Measurements from ENCODE around the gene FLT1. TPM values are rescaled to one million over a fixed set of nuclear protein-coding genes. Genes with fewer than 3 reads are reported as not detected.

The FLT1 gene
- total and polyA plus RNA-seq, 3 experiments from 2014 or later = 2.4 to 2.7 TPM; not detected in 1

GRCh38 chr13:28469316-28469715 is 25.6 kb downstream of the FLT1 start:
- H3K27ac Mint-ChIP-seq = no peak overlapping the region

DNA sequence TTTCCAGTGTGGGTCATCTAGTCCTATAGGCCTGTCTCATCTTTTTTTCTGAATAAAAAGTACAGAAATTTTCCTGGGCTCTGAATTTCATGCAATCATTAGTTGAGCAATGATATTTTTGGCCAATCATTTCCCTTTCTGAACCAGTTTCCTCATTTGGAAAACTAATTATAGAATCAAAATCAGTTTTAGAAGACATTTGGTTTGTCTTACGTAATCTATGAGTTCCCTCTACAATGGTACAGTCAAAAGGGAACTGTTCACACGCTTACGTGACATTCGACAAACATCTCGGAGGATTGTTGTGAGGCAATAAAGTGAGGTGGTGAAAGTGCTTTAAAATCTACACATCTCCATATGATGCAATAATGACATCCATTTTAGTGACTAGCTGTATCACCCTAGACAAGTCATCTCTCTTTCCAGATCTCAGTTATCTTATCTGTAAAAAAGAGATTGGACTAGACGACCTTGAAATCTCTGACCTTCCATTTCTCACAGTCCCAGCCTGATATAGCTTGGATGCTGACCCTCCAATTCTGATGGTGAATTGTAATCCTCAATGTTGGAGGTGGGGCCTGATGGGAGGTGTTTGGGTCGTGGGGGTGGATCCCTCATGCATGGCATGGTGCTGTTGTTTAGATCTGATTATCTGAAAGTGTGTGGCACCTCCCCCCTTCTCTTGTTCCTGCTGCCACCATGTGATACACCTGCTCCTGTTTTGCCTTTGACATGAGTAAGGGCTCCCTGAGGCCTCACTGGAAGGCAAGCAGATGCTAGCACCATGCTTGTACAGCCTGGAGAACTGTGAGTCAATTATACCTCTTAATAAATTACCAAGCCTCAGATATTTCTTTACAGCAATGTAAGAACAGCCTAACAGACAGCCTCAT is 26.7 kb downstream of the FLT1 start:
- no peaks in the 10 kb centered on the region for H3K36me3 Mint-ChIP-seq
- ChIA-PET CTCF (no interaction called here), POLR2A (no interaction called here)
- Histone ChIP-seq H3K4me3 (ENCODE audit: low read length) (no peak overlapping the region), H3K4me1 (ENCODE audit: insufficient read depth, low read length) (no peaks in the 10 kb centered on the region), H3K36me3 (ENCODE audit: insufficient read depth, low read length) (no peaks in the 10 kb centered on the region), H3K27ac (ENCODE audit: low read depth, low read length) (no peak overlapping the region), H3K9me3 (ENCODE audit: low read length) (no peaks in the 10 kb centered on the region), H3K27me3 (ENCODE audit: insufficient read depth, low read length, poor library complexity, severe bottlenecking) (no peaks in the 10 kb centered on the region)
- no peak overlapping the region for H3K4me3 Mint-ChIP-seq
- no peaks in the 10 kb centered on the region for H3K4me1 Mint-ChIP-seq
- H3K27me3 Mint-ChIP-seq = peaks cover 2 to 59% of the 10 kb centered on the region in 2 donors
- H3K27ac Mint-ChIP-seq = no peak overlapping the region
- DNase-seq = no peak
- no peaks in the 10 kb centered on the region for H3K9me3 Mint-ChIP-seq

More at GRCh38 chr13:28469316-28469715, 25.6 kb downstream of the FLT1 start:
- no peak overlapping the region for H3K27ac ChIP-seq (ENCODE audit: low read depth, low read length)
- DNase-seq = no peak
- Mint-ChIP-seq H3K4me1 (no peaks in the 10 kb centered on the region), H3K9me3 (no peaks in the 10 kb centered on the region), H3K27me3 (peaks cover 2 to 56% of the 10 kb centered on the region in 2 donors), H3K4me3 (no peak overlapping the region), H3K36me3 (no peaks in the 10 kb centered on the region)
- H3K27me3 ChIP-seq (ENCODE audit: insufficient read depth, low read length, poor library complexity, severe bottlenecking) = no peaks in the 10 kb centered on the region
- CTCF ChIA-PET = no interaction called here
- no peaks in the 10 kb centered on the region for H3K4me1 ChIP-seq (ENCODE audit: insufficient read depth, low read length)
- POLR2A ChIA-PET = no interaction called here
- no peaks in the 10 kb centered on the region for H3K36me3 ChIP-seq (ENCODE audit: insufficient read depth, low read length)
- H3K4me3 ChIP-seq (ENCODE audit: low read length) = no peak overlapping the region
- H3K9me3 ChIP-seq (ENCODE audit: low read length) = no peaks in the 10 kb centered on the region

DNA sequence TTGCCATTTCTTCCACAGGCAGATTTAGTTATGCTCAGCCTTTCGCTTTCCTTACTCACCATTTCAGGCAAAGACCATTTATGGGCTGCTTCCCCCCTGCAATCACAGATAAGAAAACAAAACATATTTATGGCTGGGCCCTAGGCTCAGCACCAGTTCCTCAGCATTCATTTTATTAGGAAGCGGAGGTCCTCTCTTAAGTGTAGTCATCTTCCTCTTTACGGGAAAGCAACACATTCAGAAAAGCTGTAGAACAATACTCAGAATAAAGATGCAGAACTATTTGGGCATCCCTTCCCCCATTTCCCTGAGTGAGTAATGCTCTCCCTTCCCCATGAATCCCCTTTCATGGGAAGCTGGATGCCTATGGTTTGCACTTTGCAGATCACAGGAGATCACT is 27.9 kb downstream of the FLT1 start:
- peaks cover 0 to 4% (median 0%) of the 10 kb centered on the region in 5 donors for H3K9me3 Mint-ChIP-seq
- CTCF ChIA-PET = no interaction called here
- H3K4me1 ChIP-seq (ENCODE audit: insufficient read depth, low read length) = no peaks in the 10 kb centered on the region
- DNase-seq = no peak
- no peak overlapping the region for H3K27ac Mint-ChIP-seq
- H3K27me3 ChIP-seq (ENCODE audit: insufficient read depth, low read length, poor library complexity, severe bottlenecking) = no peaks in the 10 kb centered on the region
- no peaks in the 10 kb centered on the region for H3K36me3 ChIP-seq (ENCODE audit: insufficient read depth, low read length)
- no peaks in the 10 kb centered on the region for H3K4me1 Mint-ChIP-seq
- POLR2A ChIA-PET = no interaction called here
- no peaks in the 10 kb centered on the region for H3K9me3 ChIP-seq (ENCODE audit: low read length)
- H3K36me3 Mint-ChIP-seq = no peaks in the 10 kb centered on the region
- no peak overlapping the region for H3K4me3 Mint-ChIP-seq
- H3K27ac ChIP-seq (ENCODE audit: low read depth, low read length) = no peak overlapping the region
- no peak overlapping the region for H3K4me3 ChIP-seq (ENCODE audit: low read length)
- H3K27me3 Mint-ChIP-seq = peaks cover 6 to 55% of the 10 kb centered on the region in 2 donors

GRCh38 chr13:28466151-28466550 is 28.8 kb downstream of the FLT1 start:
- Histone ChIP-seq H3K27ac (ENCODE audit: low read depth, low read length) (no peak overlapping the region), H3K9me3 (ENCODE audit: low read length) (no peaks in the 10 kb centered on the region), H3K4me1 (ENCODE audit: insufficient read depth, low read length) (no peaks in the 10 kb centered on the region), H3K36me3 (ENCODE audit: insufficient read depth, low read length) (no peaks in the 10 kb centered on the region), H3K27me3 (ENCODE audit: insufficient read depth, low read length, poor library complexity, severe bottlenecking) (no peaks in the 10 kb centered on the region), H3K4me3 (ENCODE audit: low read length) (no peak overlapping the region)
- no peak overlapping the region for H3K27ac Mint-ChIP-seq
- CTCF ChIA-PET = no interaction called here
- peaks cover 6 to 48% of the 10 kb centered on the region in 2 donors for H3K27me3 Mint-ChIP-seq
- no peak for DNase-seq
- peaks cover 0 to 4% (median 0%) of the 10 kb centered on the region in 5 donors for H3K9me3 Mint-ChIP-seq
- H3K36me3 Mint-ChIP-seq = no peaks in the 10 kb centered on the region
- H3K4me1 Mint-ChIP-seq = no peaks in the 10 kb centered on the region
- H3K4me3 Mint-ChIP-seq = no peak overlapping the region
- POLR2A ChIA-PET = no interaction called here

DNA sequence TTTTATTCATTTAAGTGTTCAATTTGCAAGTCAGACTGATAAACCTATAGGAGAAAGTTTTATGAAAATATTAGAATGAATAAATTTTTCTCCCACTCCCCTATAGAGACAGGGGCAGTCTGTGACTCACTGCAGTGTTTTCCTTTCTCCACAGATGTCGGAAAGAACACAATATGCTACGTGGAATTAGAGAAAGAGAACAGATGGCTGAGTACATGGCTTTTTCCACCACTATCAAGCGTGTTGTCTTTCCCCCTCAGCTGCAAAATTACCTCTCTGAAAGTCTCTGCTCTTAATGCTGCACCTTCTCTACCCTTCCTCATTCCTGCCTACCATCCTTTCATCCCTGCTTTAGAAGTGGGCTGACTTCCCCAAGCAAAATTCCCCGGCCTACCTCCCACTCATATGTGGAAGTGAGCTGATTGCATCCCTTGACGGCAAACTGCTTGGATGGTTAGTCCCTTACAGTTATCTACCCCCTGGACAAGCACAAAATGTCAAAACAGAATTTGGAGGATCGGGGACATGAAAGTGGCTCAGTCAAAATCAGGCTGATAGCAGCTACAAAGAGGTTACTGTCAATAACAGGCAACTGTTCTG is 30.0 kb downstream of the FLT1 start:
- POLR2A ChIA-PET = no interaction called here

DNA sequence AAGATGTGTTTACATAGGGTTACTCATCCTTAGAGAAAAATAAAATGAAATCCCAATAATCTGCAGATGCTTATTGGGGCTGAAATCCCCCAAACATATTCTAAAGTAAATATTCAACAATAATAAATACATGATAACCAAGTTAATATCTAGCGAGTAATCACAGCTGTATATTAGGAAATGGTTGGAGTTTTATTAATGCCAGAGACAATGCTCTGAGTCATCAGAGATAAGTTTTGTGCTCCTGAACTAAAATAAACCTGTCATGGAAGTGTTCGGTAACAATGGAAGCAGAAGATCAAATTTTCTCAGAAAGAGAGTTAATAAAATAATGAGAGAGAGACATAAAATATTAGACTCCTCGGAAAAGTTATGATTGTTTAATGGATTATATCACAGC is 31.4 kb downstream of the FLT1 start:
- no peak for DNase-seq
- ChIA-PET CTCF (no interaction called here), POLR2A (no interaction called here)
- Mint-ChIP-seq H3K27me3 (peaks cover 6 to 27% of the 10 kb centered on the region in 2 donors), H3K36me3 (no peaks in the 10 kb centered on the region), H3K27ac (no peak overlapping the region), H3K4me1 (no peaks in the 10 kb centered on the region), H3K9me3 (peaks cover 0 to 8% (median 0%) of the 10 kb centered on the region in 5 donors), H3K4me3 (no peak overlapping the region)
- no peak overlapping the region for H3K4me3 ChIP-seq (ENCODE audit: low read length)
- H3K4me1 ChIP-seq (ENCODE audit: insufficient read depth, low read length) = no peaks in the 10 kb centered on the region
- H3K36me3 ChIP-seq (ENCODE audit: insufficient read depth, low read length) = no peaks in the 10 kb centered on the region
- H3K27ac ChIP-seq (ENCODE audit: low read depth, low read length) = no peak overlapping the region
- no peaks in the 10 kb centered on the region for H3K9me3 ChIP-seq (ENCODE audit: low read length)
- H3K27me3 ChIP-seq (ENCODE audit: insufficient read depth, low read length, poor library complexity, severe bottlenecking) = no peaks in the 10 kb centered on the region

More for the DNA sequence above, 30.0 kb downstream of the FLT1 start:
- H3K4me3 Mint-ChIP-seq = no peak overlapping the region
- no peaks in the 10 kb centered on the region for H3K4me1 ChIP-seq (ENCODE audit: insufficient read depth, low read length)
- CTCF ChIA-PET = no interaction called here
- H3K4me1 Mint-ChIP-seq = no peaks in the 10 kb centered on the region
- no peak for DNase-seq
- H3K27ac ChIP-seq (ENCODE audit: low read depth, low read length) = no peak overlapping the region
- no peaks in the 10 kb centered on the region for H3K27me3 ChIP-seq (ENCODE audit: insufficient read depth, low read length, poor library complexity, severe bottlenecking)
- no peaks in the 10 kb centered on the region for H3K36me3 Mint-ChIP-seq
- no peak overlapping the region for H3K4me3 ChIP-seq (ENCODE audit: low read length)
- H3K27me3 Mint-ChIP-seq = peaks cover 6 to 37% of the 10 kb centered on the region in 2 donors
- H3K9me3 ChIP-seq (ENCODE audit: low read length) = no peaks in the 10 kb centered on the region
- H3K27ac Mint-ChIP-seq = no peak overlapping the region
- no peaks in the 10 kb centered on the region for H3K36me3 ChIP-seq (ENCODE audit: insufficient read depth, low read length)
- H3K9me3 Mint-ChIP-seq = peaks cover 0 to 4% (median 0%) of the 10 kb centered on the region in 5 donors

DNA sequence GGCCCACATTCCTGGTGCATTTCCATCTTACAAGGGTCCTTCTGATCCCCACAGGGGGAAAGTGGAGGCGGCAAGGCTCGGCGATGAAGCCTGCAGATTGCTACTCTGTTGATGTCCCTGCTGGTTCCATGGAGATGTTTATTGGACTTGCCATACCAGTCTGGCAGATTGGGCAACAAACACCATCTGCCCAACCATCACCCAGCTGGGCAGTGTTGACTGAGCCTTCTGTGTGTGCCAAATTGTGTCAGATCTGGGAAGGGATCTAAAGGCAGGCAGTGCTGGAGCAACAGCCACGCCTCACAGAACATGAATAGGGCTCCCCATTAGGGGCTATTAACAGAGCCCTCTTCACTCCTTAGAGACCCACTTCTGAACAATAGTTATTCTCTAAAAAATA is 35.0 kb downstream of the FLT1 start:
- Mint-ChIP-seq H3K27ac (no peak overlapping the region), H3K36me3 (no peaks in the 10 kb centered on the region), H3K9me3 (peaks cover 0 to 8% (median 0%) of the 10 kb centered on the region in 5 donors), H3K4me1 (no peaks in the 10 kb centered on the region), H3K27me3 (peaks cover 8 to 14% of the 10 kb centered on the region in 2 donors), H3K4me3 (no peak overlapping the region)
- Histone ChIP-seq H3K4me3 (ENCODE audit: low read length) (no peak overlapping the region), H3K36me3 (ENCODE audit: insufficient read depth, low read length) (no peaks in the 10 kb centered on the region), H3K27ac (ENCODE audit: low read depth, low read length) (no peak overlapping the region), H3K4me1 (ENCODE audit: insufficient read depth, low read length) (no peaks in the 10 kb centered on the region), H3K27me3 (ENCODE audit: insufficient read depth, low read length, poor library complexity, severe bottlenecking) (no peaks in the 10 kb centered on the region), H3K9me3 (ENCODE audit: low read length) (no peaks in the 10 kb centered on the region)
- CTCF ChIA-PET = no interaction called here
- POLR2A ChIA-PET = no interaction called here
- no peak for DNase-seq

DNA sequence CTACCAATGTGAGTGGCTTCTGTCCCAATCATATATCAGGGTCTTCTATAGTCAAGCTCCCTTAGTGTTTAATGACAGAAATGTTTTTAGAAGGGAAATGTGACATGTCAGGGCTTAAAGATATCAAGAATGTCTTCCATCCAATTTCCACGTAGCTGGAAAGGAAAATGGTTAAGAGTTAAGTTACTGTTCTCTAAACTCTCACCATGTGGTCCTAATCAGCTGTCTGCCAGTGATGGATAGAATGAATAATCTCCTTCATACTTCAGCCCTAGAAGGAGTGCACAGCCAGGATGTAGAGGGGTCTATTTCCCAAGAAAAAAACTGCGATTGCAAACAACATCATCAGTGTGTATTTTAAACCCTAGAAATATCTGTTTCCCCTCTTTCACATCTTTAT is 36.3 kb downstream of the FLT1 start:
- H3K27me3 Mint-ChIP-seq = peaks cover 9 to 10% of the 10 kb centered on the region in 2 donors
- Histone ChIP-seq H3K27ac (ENCODE audit: low read depth, low read length) (no peak overlapping the region), H3K4me1 (ENCODE audit: insufficient read depth, low read length) (no peaks in the 10 kb centered on the region), H3K4me3 (ENCODE audit: low read length) (no peak overlapping the region), H3K9me3 (ENCODE audit: low read length) (no peaks in the 10 kb centered on the region), H3K27me3 (ENCODE audit: insufficient read depth, low read length, poor library complexity, severe bottlenecking) (no peaks in the 10 kb centered on the region), H3K36me3 (ENCODE audit: insufficient read depth, low read length) (no peaks in the 10 kb centered on the region)
- no peaks in the 10 kb centered on the region for H3K4me1 Mint-ChIP-seq
- no peaks in the 10 kb centered on the region for H3K36me3 Mint-ChIP-seq
- no peak for DNase-seq
- no peak overlapping the region for H3K27ac Mint-ChIP-seq
- ChIA-PET CTCF (no interaction called here), POLR2A (no interaction called here)
- H3K4me3 Mint-ChIP-seq = no peak overlapping the region
- peaks cover 0 to 10% (median 0%) of the 10 kb centered on the region in 5 donors for H3K9me3 Mint-ChIP-seq

Data from CD8-positive, alpha-beta memory T cell (primary cell).